Measurements from ENCODE around the gene ATP1B1.

ATP1B1 gene

DNA sequence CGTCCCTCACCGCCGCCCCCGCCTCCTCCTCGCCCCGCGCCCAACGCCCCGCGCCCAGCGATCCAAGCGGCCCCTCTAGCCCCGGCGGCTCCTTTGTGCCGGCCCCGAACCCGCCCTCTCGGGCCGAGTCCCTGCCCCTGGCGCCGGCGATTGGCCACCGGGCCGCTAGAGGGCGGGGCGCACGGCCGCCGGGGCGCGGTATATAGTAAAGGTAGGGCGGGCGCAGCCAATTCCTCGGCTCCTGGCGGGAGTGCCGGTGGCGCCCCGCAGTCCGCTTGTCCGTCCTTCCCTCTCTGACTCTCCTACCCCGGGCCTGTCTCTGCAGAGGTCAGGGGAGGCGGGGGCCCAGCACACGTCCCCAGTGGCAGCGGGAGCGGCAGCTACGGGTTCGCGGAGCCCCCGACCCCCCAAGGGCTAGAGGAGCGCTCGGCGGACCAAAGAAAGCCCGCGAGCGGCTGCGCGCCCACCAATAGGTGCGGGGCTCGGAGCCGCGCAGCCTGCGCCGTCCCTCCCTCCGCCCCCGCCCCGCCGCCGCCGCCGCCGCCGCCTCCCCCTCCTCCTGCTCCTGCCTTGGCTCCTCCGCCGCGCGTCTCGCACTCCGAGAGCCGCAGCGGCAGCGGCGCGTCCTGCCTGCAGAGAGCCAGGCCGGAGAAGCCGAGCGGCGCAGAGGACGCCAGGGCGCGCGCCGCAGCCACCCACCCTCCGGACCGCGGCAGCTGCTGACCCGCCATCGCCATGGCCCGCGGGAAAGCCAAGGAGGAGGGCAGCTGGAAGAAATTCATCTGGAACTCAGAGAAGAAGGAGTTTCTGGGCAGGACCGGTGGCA, at the start of gene ATP1B1:
TSS of gene ATP1B1 (plus strand) at position 596 of the 826 bp plus-strand sequence. CDS start at position 736, 140 bp downstream.
- TF ChIP-seq, protein P1, sequence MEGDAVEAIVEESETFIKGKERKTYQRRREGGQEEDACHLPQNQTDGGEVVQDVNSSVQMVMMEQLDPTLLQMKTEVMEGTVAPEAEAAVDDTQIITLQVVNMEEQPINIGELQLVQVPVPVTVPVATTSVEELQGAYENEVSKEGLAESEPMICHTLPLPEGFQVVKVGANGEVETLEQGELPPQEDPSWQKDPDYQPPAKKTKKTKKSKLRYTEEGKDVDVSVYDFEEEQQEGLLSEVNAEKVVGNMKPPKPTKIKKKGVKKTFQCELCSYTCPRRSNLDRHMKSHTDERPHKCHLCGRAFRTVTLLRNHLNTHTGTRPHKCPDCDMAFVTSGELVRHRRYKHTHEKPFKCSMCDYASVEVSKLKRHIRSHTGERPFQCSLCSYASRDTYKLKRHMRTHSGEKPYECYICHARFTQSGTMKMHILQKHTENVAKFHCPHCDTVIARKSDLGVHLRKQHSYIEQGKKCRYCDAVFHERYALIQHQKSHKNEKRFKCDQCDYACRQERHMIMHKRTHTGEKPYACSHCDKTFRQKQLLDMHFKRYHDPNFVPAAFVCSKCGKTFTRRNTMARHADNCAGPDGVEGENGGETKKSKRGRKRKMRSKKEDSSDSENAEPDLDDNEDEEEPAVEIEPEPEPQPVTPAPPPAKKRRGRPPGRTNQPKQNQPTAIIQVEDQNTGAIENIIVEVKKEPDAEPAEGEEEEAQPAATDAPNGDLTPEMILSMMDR (IDR thresholded peaks at IDR 0.05; ENCODE audit: borderline replicate concordance, control extremely low read depth, extremely low read depth, insufficient read depth, missing control alignments) = no peak
- peak; percentile 95 for DNase-seq (ENCODE audit: low spot score)
- in situ Hi-C loops (cut with MboI; ENCODE audit: low sequenced_read_pairs, unreplicated experiment) = loop anchor here (25.0 kb wide), 1 partner anchor 494 kb away; no protein-coding TSS in a partner anchor

DNA sequence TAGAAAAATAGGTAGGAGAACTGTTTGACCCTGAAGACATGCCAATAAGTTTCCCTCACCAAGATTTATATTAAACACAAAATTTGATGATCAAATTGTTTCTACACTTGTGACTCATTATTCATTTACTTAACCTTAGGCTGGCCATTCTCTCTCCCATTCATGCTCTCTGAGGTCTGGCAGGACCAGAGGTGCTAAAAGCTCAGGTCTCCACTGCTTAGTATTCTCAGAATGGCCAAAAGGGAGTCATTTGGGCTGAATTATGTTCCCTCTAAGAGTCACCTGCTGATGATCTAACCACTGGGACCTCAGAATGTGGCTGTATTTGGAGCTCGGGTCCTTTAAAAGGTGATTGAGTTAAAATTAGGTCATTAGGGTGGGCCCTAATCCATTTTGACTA, 47.1 kb upstream of the ATP1B1 start:
- DNase-seq (ENCODE audit: low spot score) = no peak
- TF ChIP-seq, protein P1 (IDR thresholded peaks at IDR 0.05; ENCODE audit: borderline replicate concordance, control extremely low read depth, extremely low read depth, insufficient read depth, missing control alignments) = no peak
- in situ Hi-C loops (cut with MboI; ENCODE audit: low sequenced_read_pairs, unreplicated experiment) = no loop called here

- TF ChIP-seq, protein P1 (IDR thresholded peaks at IDR 0.05; ENCODE audit: borderline replicate concordance, control extremely low read depth, extremely low read depth, insufficient read depth, missing control alignments) = no peak
- in situ Hi-C loops (cut with MboI; ENCODE audit: low sequenced_read_pairs, unreplicated experiment) = no loop called here
- DNase-seq (ENCODE audit: low spot score) = no peak
Measured at GRCh38 chr1:169060043-169060722, 46.3 kb upstream of the ATP1B1 start.

- no peak for DNase-seq (ENCODE audit: low spot score)
- in situ Hi-C loops (cut with MboI; ENCODE audit: low sequenced_read_pairs, unreplicated experiment) = no loop called here
- TF ChIP-seq, protein P1 (IDR thresholded peaks at IDR 0.05; ENCODE audit: borderline replicate concordance, control extremely low read depth, extremely low read depth, insufficient read depth, missing control alignments) = no peak
Measured at GRCh38 chr1:169060919-169061639, 45.4 kb upstream of the ATP1B1 start.

DNA sequence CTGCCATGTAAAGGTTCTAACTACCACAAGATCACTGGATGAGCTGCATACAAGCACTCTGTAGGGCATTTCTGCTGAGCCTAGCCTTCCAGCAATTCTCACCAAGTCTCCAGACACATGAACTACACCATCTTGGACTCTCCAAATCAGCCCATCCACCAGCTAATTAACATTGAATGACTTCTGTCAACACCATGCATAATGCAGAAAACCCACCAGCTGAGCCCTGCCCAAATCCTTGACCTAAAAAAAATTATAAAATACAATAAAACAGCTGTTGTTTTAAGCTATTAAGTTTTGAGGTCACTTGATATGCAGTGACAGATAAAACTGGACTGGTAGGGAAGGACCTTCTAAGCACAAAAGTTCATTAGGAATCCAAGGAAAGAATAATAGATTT, 44.3 kb upstream of the ATP1B1 start:
- no peak for DNase-seq (ENCODE audit: low spot score)
- TF ChIP-seq, protein P1 (IDR thresholded peaks at IDR 0.05; ENCODE audit: borderline replicate concordance, control extremely low read depth, extremely low read depth, insufficient read depth, missing control alignments) = no peak
- in situ Hi-C loops (cut with MboI; ENCODE audit: low sequenced_read_pairs, unreplicated experiment) = no loop called here

GRCh38 chr1:169064103-169064502, 42.4 kb upstream of the ATP1B1 start:
- TF ChIP-seq, protein P1 (IDR thresholded peaks at IDR 0.05; ENCODE audit: borderline replicate concordance, control extremely low read depth, extremely low read depth, insufficient read depth, missing control alignments) = no peak
- no peak for DNase-seq (ENCODE audit: low spot score)
- in situ Hi-C loops (cut with MboI; ENCODE audit: low sequenced_read_pairs, unreplicated experiment) = no loop called here

Data from GM13976 (cell line).